GM12878 (cell line): ENCODE measurements around the gene ESRRB.

Source experiments
- ATF7 ChIP-seq: fragments of 450-650 bp; IDR thresholded peaks from 2 replicates; pipeline ENCODE4 v1.6.1; 2016; ENCODE audit warnings: low read depth, mild to moderate bottlenecking
- CEBPB ChIP-seq, 2 experiments: fragments of 150-350 bp in 1 of 2; IDR thresholded peaks; 2 replicates each; pipeline ENCODE4 v1.6.1; 2012 to 2014; ENCODE audit warnings: low read depth in 2 of 2, low read length in 2 of 2, borderline replicate concordance in 1 of 2, inconsistent platforms in 1 of 2
- CHD1 ChIP-seq: IDR thresholded peaks from 2 replicates; pipeline ENCODE4 v1.6.1; 2012; ENCODE audit warnings: low read depth, low read length, improper control_type of control experiment
- CTCF ChIP-seq, 3 experiments: IDR thresholded peaks in 2 of 3; conservative IDR thresholded peaks in 1 of 3; 2 replicates each; pipeline ENCODE4 v1.5.1; 2011; ENCODE audit warnings: low read depth in 3 of 3, low read length in 3 of 3, mild to moderate bottlenecking in 3 of 3, control low read depth in 2 of 3, moderate library complexity in 2 of 3, inconsistent platforms in 1 of 3, mixed read lengths in 1 of 3; ENCODE audit not compliant: control insufficient read depth in 2 of 3, insufficient read depth in 1 of 3; ENCODE audit errors: extremely low read depth in 1 of 3
- PAX5 ChIP-seq: IDR thresholded peaks from 2 replicates; pipeline ENCODE4 v1.6.1; 2011; ENCODE audit warnings: low read depth, low read length, borderline replicate concordance
- POLR2A ChIP-seq: IDR thresholded peaks from 2 replicates; pipeline ENCODE4 v1.6.1; 2011; ENCODE audit warnings: low read depth, mild to moderate bottlenecking, low read length
- POLR2AphosphoS5 ChIP-seq: IDR thresholded peaks from 2 replicates; pipeline ENCODE4 v1.6.1; 2011; ENCODE audit warnings: mild to moderate bottlenecking, low read length, inconsistent platforms
- POU2F2 ChIP-seq: IDR thresholded peaks from 3 replicates; pipeline ENCODE4 v1.6.1; 2011; ENCODE audit warnings: low read depth, mild to moderate bottlenecking, low read length, borderline replicate concordance
- SRF ChIP-seq, 2 experiments: IDR thresholded peaks; 2 replicates each; pipeline ENCODE4 v1.6.1; 2011; ENCODE audit warnings: low read depth in 2 of 2, low read length in 2 of 2, mild to moderate bottlenecking in 1 of 2, moderate library complexity in 1 of 2
- TF ChIP-seq, protein P1 (sequence below): IDR thresholded peaks from 2 replicates; pipeline ENCODE4 v1.6.1; 2011; ENCODE audit warnings: mild to moderate bottlenecking, low read depth, low read length, moderate library complexity; ENCODE audit not compliant: insufficient replicate concordance

GRCh38 chr14:76328457-76329137, 47.3 kb upstream of the ESRRB start:
- TF ChIP-seq POU2F2 (no peak), CHD1 (no peak), POLR2AphosphoS5 (no peak), POLR2A (no peak), CEBPB (IDR thresholded peaks at IDR 0.05; ENCODE audit: borderline replicate concordance in 1 of 2, low read depth in 2 of 2, low read length in 2 of 2) (no peak), ATF7 (no peak), SRF (IDR thresholded peaks at IDR 0.05; ENCODE audit: low read depth in 2 of 2, low read length in 2 of 2) (no peak), PAX5 (no peak), CTCF (IDR thresholded peaks at IDR 0.05 in 2 of 3, conservative IDR thresholded peaks at IDR 0.05 in 1 of 3; ENCODE audit: control insufficient read depth in 2 of 3, extremely low read depth in 1 of 3, insufficient read depth in 1 of 3, low read depth in 3 of 3, low read length in 3 of 3) (no peak)
- TF ChIP-seq, protein P1, sequence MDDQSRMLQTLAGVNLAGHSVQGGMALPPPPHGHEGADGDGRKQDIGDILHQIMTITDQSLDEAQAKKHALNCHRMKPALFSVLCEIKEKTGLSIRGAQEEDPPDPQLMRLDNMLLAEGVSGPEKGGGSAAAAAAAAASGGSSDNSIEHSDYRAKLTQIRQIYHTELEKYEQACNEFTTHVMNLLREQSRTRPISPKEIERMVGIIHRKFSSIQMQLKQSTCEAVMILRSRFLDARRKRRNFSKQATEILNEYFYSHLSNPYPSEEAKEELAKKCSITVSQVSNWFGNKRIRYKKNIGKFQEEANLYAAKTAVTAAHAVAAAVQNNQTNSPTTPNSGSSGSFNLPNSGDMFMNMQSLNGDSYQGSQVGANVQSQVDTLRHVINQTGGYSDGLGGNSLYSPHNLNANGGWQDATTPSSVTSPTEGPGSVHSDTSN = no peak
